ENCODE measurements around the gene KAZN.
A peak's percentile ranks its signal among the peaks of the same experiment; 100 is the strongest.

The KAZN gene

DNA sequence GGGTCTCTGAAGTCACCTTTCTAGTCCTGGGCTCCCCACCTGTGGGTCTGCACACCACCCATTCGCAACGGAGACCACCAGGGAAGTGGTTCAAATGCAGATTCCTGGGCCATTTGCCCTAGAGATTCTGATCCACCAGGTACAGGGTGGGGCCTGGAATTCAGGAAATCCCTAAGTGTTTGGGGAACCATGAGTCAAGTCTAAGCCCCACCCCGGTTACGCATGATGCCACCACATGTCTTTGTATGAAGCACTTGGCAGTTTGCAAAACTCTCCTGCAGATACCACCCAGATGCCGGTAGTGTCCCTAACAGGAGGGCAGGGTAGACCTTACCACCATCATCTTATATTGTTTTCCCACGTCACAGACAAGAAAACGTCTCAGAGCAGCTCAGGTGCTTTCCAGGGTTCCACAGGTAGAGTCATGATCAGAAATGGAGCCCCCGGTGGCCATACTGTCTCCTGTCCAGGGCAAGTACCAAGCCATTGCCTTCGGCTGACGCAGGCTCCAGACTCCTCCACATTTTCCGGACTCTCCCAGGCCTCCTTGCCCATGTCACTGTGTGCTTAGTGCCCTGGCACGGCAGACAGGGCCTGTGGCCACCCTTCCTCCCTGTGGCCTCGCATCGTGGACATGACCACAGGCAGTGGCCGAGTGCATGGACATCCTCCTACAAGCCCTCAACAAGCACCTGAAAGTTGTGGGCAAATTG is 465.9 kb downstream of the KAZN start:
- H3K4me1 ChIP-seq (ENCODE audit: control insufficient read depth in 1 of 2, insufficient read depth in 2 of 2, low read length in 2 of 2) = no peaks in the 10 kb centered on the region
- H3K9ac ChIP-seq (ENCODE audit: low read length) = no peak overlapping the region
- no peak overlapping the region for H3K18ac ChIP-seq (ENCODE audit: low read length)
- no peak overlapping the region for H4K91ac ChIP-seq (ENCODE audit: low read depth, low read length)
- no peak overlapping the region for H2BK12ac ChIP-seq (ENCODE audit: low read length)
- WGBS (ENCODE audit: extremely low coverage, insufficient coverage, insufficient read length) = no CpG with 5 or more reads among the region's 15 CpGs
- DNase-seq = no peak
- H3K27ac ChIP-seq (ENCODE audit: low read depth, low read length) = no peak overlapping the region
- no peak overlapping the region for H2AK5ac ChIP-seq (ENCODE audit: low read length)
- H3K79me1 ChIP-seq (ENCODE audit: low read length) = no peaks in the 10 kb centered on the region
- H3K4ac ChIP-seq (ENCODE audit: low read depth, low read length) = no peak overlapping the region
- H3K23ac ChIP-seq (ENCODE audit: low read length) = no peak overlapping the region
- H3K36me3 ChIP-seq (ENCODE audit: control insufficient read depth in 1 of 2, insufficient read depth in 2 of 2, low read length in 2 of 2) = peaks cover 44 to 55% of the 10 kb centered on the region in 2 experiments
- H2BK120ac ChIP-seq (ENCODE audit: insufficient read depth, low read length, poor library complexity) = no peak overlapping the region
- no peak overlapping the region for H2BK5ac ChIP-seq (ENCODE audit: low read depth, low read length, poor library complexity)
- no peak overlapping the region for H4K12ac ChIP-seq (ENCODE audit: low read depth, low read length)
- peak overlapping the region; percentile 2 for H3K4me3 ChIP-seq (ENCODE audit: low read depth, low read length)
- no peaks in the 10 kb centered on the region for H3K79me2 ChIP-seq (ENCODE audit: control insufficient read depth, insufficient read depth, low read length, poor library complexity)
- no peak overlapping the region for H3K4me2 ChIP-seq (ENCODE audit: low read length)
- H3K27me3 ChIP-seq (ENCODE audit: insufficient read depth, low read length) = no peaks in the 10 kb centered on the region
- peaks cover 6% of the 10 kb centered on the region for H3K9me3 ChIP-seq (ENCODE audit: insufficient read depth, low read depth, low read length)
- H4K8ac ChIP-seq (ENCODE audit: low read depth, low read length) = no peak overlapping the region
- H3K14ac ChIP-seq (ENCODE audit: low read length) = no peak overlapping the region
- H2AFZ ChIP-seq (ENCODE audit: insufficient read depth, low read length, poor library complexity) = no peak overlapping the region

DNA sequence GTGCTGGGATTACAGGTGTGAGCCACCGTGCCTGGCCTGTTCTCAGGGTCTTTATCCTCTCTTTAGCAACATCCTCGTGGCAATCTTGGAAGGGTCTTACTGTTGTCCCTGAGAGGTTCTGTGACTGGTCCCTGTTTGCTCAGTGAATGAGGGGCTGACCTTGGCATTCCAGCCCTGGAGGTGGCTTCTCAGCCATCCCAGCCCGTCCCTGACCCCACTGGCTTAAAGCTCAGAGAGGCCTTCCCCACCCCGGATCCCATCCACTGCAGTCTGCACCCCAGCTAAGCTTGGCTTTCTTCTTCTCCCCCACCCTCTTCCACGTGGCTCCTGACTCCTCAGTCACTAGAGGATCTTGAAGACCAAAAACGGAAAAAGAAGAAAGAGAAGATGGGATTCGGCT is 466.8 kb downstream of the KAZN start:
- H3K4me1 ChIP-seq (ENCODE audit: control insufficient read depth in 1 of 2, insufficient read depth in 2 of 2, low read length in 2 of 2) = no peaks in the 10 kb centered on the region
- H3K18ac ChIP-seq (ENCODE audit: low read length) = no peak overlapping the region
- no peak overlapping the region for H3K4ac ChIP-seq (ENCODE audit: low read depth, low read length)
- peaks cover 7% of the 10 kb centered on the region for H3K9me3 ChIP-seq (ENCODE audit: insufficient read depth, low read depth, low read length)
- H4K91ac ChIP-seq (ENCODE audit: low read depth, low read length) = no peak overlapping the region
- H4K12ac ChIP-seq (ENCODE audit: low read depth, low read length) = no peak overlapping the region
- H3K79me1 ChIP-seq (ENCODE audit: low read length) = no peaks in the 10 kb centered on the region
- H2BK5ac ChIP-seq (ENCODE audit: low read depth, low read length, poor library complexity) = no peak overlapping the region
- H3K36me3 ChIP-seq (ENCODE audit: control insufficient read depth in 1 of 2, insufficient read depth in 2 of 2, low read length in 2 of 2) = peaks cover 38 to 50% of the 10 kb centered on the region in 2 experiments
- no peak overlapping the region for H3K4me3 ChIP-seq (ENCODE audit: low read depth, low read length)
- no peak overlapping the region for H2BK12ac ChIP-seq (ENCODE audit: low read length)
- H4K8ac ChIP-seq (ENCODE audit: low read depth, low read length) = no peak overlapping the region
- no peak overlapping the region for H2BK120ac ChIP-seq (ENCODE audit: insufficient read depth, low read length, poor library complexity)
- H3K23ac ChIP-seq (ENCODE audit: low read length) = no peak overlapping the region
- H3K27me3 ChIP-seq (ENCODE audit: insufficient read depth, low read length) = no peaks in the 10 kb centered on the region
- H3K79me2 ChIP-seq (ENCODE audit: control insufficient read depth, insufficient read depth, low read length, poor library complexity) = no peaks in the 10 kb centered on the region
- WGBS (ENCODE audit: extremely low coverage, insufficient coverage, insufficient read length) = no CpG with 5 or more reads among the region's 7 CpGs
- H3K4me2 ChIP-seq (ENCODE audit: low read length) = no peak overlapping the region
- no peak overlapping the region for H2AK5ac ChIP-seq (ENCODE audit: low read length)
- no peak overlapping the region for H3K14ac ChIP-seq (ENCODE audit: low read length)
- no peak for DNase-seq
- H2AFZ ChIP-seq (ENCODE audit: insufficient read depth, low read length, poor library complexity) = no peak overlapping the region
- no peak overlapping the region for H3K9ac ChIP-seq (ENCODE audit: low read length)
- no peak overlapping the region for H3K27ac ChIP-seq (ENCODE audit: low read depth, low read length)

DNA sequence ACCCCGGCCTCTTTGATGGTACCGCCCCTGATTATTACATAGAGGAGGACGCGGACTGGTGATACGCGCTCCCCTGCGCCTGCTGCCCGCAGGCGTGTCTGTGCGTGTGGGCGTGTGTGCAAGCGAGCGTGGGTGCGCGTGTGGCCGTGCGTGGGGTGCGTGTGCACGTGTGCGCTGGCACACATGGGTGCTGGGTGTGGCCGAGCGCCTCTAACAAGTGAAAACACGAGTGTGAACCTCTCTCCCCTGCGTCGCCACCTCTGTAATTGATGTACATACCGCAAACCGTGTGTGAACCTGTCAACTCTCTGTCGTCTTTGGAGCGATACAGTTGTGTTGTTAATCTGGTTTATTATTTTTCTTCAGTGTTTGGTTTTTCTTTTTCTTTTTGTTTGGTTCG is 467.3 kb downstream of the KAZN start:
- H3K4me3 ChIP-seq (ENCODE audit: low read depth, low read length) = no peak overlapping the region
- no peaks in the 10 kb centered on the region for H3K4me1 ChIP-seq (ENCODE audit: control insufficient read depth in 1 of 2, insufficient read depth in 2 of 2, low read length in 2 of 2)
- peaks cover 9% of the 10 kb centered on the region for H3K9me3 ChIP-seq (ENCODE audit: insufficient read depth, low read depth, low read length)
- no peak overlapping the region for H4K12ac ChIP-seq (ENCODE audit: low read depth, low read length)
- H3K14ac ChIP-seq (ENCODE audit: low read length) = no peak overlapping the region
- H4K91ac ChIP-seq (ENCODE audit: low read depth, low read length) = no peak overlapping the region
- peaks cover 34 to 46% of the 10 kb centered on the region in 2 experiments for H3K36me3 ChIP-seq (ENCODE audit: control insufficient read depth in 1 of 2, insufficient read depth in 2 of 2, low read length in 2 of 2)
- WGBS (ENCODE audit: extremely low coverage, insufficient coverage, insufficient read length) = no CpG with 5 or more reads among the region's 30 CpGs
- no peak overlapping the region for H2BK12ac ChIP-seq (ENCODE audit: low read length)
- no peak overlapping the region for H3K27ac ChIP-seq (ENCODE audit: low read depth, low read length)
- no peak overlapping the region for H3K4me2 ChIP-seq (ENCODE audit: low read length)
- no peak overlapping the region for H2BK120ac ChIP-seq (ENCODE audit: insufficient read depth, low read length, poor library complexity)
- no peaks in the 10 kb centered on the region for H3K79me1 ChIP-seq (ENCODE audit: low read length)
- H3K9ac ChIP-seq (ENCODE audit: low read length) = no peak overlapping the region
- no peak overlapping the region for H3K18ac ChIP-seq (ENCODE audit: low read length)
- H4K8ac ChIP-seq (ENCODE audit: low read depth, low read length) = no peak overlapping the region
- DNase-seq = no peak
- H3K27me3 ChIP-seq (ENCODE audit: insufficient read depth, low read length) = no peaks in the 10 kb centered on the region
- no peak overlapping the region for H3K23ac ChIP-seq (ENCODE audit: low read length)
- no peak overlapping the region for H2AFZ ChIP-seq (ENCODE audit: insufficient read depth, low read length, poor library complexity)
- H3K79me2 ChIP-seq (ENCODE audit: control insufficient read depth, insufficient read depth, low read length, poor library complexity) = no peaks in the 10 kb centered on the region
- H3K4ac ChIP-seq (ENCODE audit: low read depth, low read length) = no peak overlapping the region
- H2AK5ac ChIP-seq (ENCODE audit: low read length) = no peak overlapping the region
- H2BK5ac ChIP-seq (ENCODE audit: low read depth, low read length, poor library complexity) = no peak overlapping the region

DNA sequence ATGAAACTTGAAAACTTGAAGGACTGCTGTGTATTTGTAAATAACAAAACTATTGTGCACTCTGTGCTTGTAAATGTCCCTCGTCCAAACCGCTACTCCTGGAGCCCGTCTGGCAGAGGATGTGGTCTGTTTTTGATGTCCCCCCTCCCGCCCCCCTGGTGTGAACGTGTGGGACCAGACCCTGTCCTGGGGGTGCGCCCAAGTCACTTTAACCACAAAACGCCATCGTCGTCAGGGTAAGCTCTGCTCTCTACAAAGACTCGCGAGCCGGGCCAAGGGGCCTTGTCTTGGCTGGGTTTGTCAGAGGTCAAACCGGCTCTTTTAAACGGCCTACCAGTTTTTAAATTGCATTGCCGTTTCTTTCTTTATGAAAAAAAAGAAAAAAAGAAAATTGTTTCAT is 467.7 kb downstream of the KAZN start:
- Histone ChIP-seq H4K8ac (ENCODE audit: low read depth, low read length) (no peak overlapping the region), H3K4me3 (ENCODE audit: low read depth, low read length) (no peak overlapping the region), H2AK5ac (ENCODE audit: low read length) (no peak overlapping the region), H4K12ac (ENCODE audit: low read depth, low read length) (no peak overlapping the region), H2BK5ac (ENCODE audit: low read depth, low read length, poor library complexity) (no peak overlapping the region), H3K79me1 (ENCODE audit: low read length) (no peaks in the 10 kb centered on the region), H2BK120ac (ENCODE audit: insufficient read depth, low read length, poor library complexity) (no peak overlapping the region), H3K36me3 (ENCODE audit: control insufficient read depth in 1 of 2, insufficient read depth in 2 of 2, low read length in 2 of 2) (peaks cover 34 to 46% of the 10 kb centered on the region in 2 experiments), H3K4me1 (ENCODE audit: control insufficient read depth in 1 of 2, insufficient read depth in 2 of 2, low read length in 2 of 2) (no peaks in the 10 kb centered on the region), H3K9me3 (ENCODE audit: insufficient read depth, low read depth, low read length) (peaks cover 9% of the 10 kb centered on the region), H3K4ac (ENCODE audit: low read depth, low read length) (no peak overlapping the region), H3K4me2 (ENCODE audit: low read length) (no peak overlapping the region), H2AFZ (ENCODE audit: insufficient read depth, low read length, poor library complexity) (no peak overlapping the region), H3K23ac (ENCODE audit: low read length) (no peak overlapping the region), H3K18ac (ENCODE audit: low read length) (no peak overlapping the region), H4K91ac (ENCODE audit: low read depth, low read length) (no peak overlapping the region), H3K79me2 (ENCODE audit: control insufficient read depth, insufficient read depth, low read length, poor library complexity) (no peaks in the 10 kb centered on the region), H3K14ac (ENCODE audit: low read length) (no peak overlapping the region), H3K9ac (ENCODE audit: low read length) (no peak overlapping the region), H3K27me3 (ENCODE audit: insufficient read depth, low read length) (no peaks in the 10 kb centered on the region), H3K27ac (ENCODE audit: low read depth, low read length) (no peak overlapping the region), H2BK12ac (ENCODE audit: low read length) (no peak overlapping the region)
- WGBS (ENCODE audit: extremely low coverage, insufficient coverage, insufficient read length) = no CpG with 5 or more reads among the region's 15 CpGs
- DNase-seq = no peak
